Colonic mucosa (tissue), 4 donors: ENCODE results near the gene HSF2BP. TPM values are rescaled to one million over a fixed set of nuclear protein-coding genes. Genes with fewer than 3 reads are reported as not detected.

ENCODE experiments used
- DNase-seq: peaks from one replicate; pipeline ENCODE4 v3.0.0-alpha.2; 2020
- H3K27ac ChIP-seq: fragments of 200-600 bp; one replicate; pipeline ENCODE4 v1.8.0; 2021
- H3K27me3 ChIP-seq: fragments of 200-600 bp; one replicate; pipeline ENCODE4 v1.8.0; 2021
- H3K36me3 ChIP-seq: fragments of 200-600 bp; one replicate; pipeline ENCODE4 v1.8.0; 2021
- H3K4me1 ChIP-seq: fragments of 200-600 bp; one replicate; pipeline ENCODE4 v1.8.0; 2021; ENCODE audit warnings: mild to moderate bottlenecking
- H3K4me3 ChIP-seq: fragments of 200-600 bp; one replicate; pipeline ENCODE4 v1.8.0; 2021
- H3K9ac ChIP-seq, 2 donors: one replicate each; pipeline ENCODE4 v1.7.0; 2013; ENCODE audit warnings: control low read depth in 2 of 2, low read depth in 2 of 2, low read length in 2 of 2
- H3K9me3 ChIP-seq: fragments of 200-600 bp; one replicate; pipeline ENCODE4 v1.8.0; 2021
- intact Hi-C: fragments of 100-400 bp; cut with DNase I; formaldehyde crosslinking; loops from one replicate; pipeline ENCODE4 v1.14.1; 2022
- total RNA-seq, 2 donors: library from RNA; stranded (reverse); fragmentation: NEBNext Ultra II Directional in 1 of 2; extraction: Animal tissue kit (Norgen Biotek cat#: 25700) in 1 of 2; gene quantifications; one replicate each; pipeline ENCODE4 v1.2.1, GENCODE V29; 2021
- TF ChIP-seq, protein P1 (sequence below): fragments of 200-600 bp; IDR thresholded peaks from one replicate; pipeline ENCODE4 v1.8.0; 2022; ENCODE audit warnings: antibody characterized with exemption, mild to moderate bottlenecking
- donor health status: healthy.
- donor health status: DM: no; HTN: no; CAD: no.
- donor health status: DM: no; HTN: no; CAD: no.

Gene HSF2BP
- total RNA-seq, 2 donors from 2014 or later = 0.45 TPM; not detected in 1

DNA sequence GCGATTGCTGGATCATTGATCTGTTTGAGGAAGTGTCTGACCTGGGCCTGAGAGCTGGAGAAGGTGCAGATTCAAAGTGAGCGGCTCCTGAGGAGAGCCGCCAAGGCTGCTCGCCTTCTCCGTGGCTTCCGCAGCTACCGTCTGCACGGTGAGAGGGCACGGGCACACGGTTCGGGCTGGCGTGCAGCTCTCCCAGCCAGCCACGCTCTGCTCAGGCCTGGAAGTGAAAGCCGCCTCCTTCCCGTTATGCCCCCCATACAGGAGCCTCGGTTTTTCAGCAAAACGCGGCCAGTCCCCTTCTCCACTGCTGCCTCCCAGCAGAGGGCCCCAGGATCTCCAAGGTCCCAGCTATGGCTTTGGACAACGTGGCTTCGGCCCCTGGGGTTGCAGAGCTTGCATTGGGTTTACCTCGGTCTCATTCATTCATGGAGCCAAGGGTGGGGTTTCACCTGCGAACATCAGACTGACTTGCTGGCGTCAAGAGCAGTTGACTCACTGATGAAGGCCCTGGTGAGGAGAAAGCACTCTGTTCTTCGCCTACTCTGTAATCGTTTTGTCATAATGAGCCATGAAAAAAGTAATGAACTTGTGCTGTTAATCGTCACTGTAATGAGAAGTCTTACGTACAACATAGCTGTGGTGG lies 35.3 kb upstream of the HSF2BP start:
- no peaks in the 10 kb centered on the region for H3K36me3 ChIP-seq
- no peaks in the 10 kb centered on the region for H3K9me3 ChIP-seq
- no peaks in the 10 kb centered on the region for H3K27me3 ChIP-seq
- no peak overlapping the region for H3K9ac ChIP-seq
- TF ChIP-seq, protein P1, sequence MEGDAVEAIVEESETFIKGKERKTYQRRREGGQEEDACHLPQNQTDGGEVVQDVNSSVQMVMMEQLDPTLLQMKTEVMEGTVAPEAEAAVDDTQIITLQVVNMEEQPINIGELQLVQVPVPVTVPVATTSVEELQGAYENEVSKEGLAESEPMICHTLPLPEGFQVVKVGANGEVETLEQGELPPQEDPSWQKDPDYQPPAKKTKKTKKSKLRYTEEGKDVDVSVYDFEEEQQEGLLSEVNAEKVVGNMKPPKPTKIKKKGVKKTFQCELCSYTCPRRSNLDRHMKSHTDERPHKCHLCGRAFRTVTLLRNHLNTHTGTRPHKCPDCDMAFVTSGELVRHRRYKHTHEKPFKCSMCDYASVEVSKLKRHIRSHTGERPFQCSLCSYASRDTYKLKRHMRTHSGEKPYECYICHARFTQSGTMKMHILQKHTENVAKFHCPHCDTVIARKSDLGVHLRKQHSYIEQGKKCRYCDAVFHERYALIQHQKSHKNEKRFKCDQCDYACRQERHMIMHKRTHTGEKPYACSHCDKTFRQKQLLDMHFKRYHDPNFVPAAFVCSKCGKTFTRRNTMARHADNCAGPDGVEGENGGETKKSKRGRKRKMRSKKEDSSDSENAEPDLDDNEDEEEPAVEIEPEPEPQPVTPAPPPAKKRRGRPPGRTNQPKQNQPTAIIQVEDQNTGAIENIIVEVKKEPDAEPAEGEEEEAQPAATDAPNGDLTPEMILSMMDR = no peak
- no peak overlapping the region for H3K27ac ChIP-seq
- DNase-seq = no peak
- H3K4me1 ChIP-seq = no peaks in the 10 kb centered on the region
- intact Hi-C loops = no loop called here
- H3K4me3 ChIP-seq = no peak overlapping the region

DNA sequence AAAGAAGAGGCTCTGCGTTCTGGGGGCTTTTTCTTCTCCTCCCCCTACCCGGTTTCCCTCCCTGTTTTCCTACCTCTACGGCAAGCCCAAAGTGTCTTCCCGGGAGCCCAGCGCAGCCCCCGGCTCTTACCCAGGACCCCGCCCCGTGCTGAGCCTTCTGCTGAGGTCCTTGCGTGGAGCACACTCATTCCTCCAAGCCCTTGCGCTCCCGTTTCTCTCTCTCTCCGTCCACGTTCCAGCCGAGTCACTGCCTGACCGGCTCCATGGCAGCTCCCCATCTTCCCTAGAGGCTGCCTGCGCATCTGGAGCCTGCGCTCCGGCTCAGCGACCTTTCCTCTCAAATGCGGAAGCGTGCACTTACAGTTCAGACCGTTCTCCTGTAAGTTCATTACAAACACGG lies 34.7 kb upstream of the HSF2BP start:
- no peaks in the 10 kb centered on the region for H3K36me3 ChIP-seq

DNA sequence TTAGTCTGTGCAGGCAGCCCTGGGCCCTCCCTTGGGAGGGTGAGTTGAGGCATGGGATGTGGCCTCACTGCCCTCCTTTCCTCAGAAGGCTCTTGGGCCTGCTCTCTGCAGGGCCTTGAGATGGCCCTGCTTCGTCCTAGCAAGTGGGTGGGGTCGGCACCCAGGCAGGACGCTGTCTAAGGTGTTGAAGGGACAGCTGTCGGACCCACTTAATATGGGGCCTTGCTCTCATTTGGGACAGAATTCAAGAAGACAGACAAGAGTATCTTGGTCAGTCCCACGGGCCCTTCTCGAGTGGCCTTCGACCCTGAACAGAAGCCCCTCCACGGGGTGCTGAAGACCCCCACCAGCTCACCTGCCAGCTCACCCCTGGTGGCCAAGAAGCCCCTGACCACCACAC lies 33.7 kb upstream of the HSF2BP start:
- Histone ChIP-seq H3K9me3 (no peaks in the 10 kb centered on the region), H3K4me1 (no peaks in the 10 kb centered on the region), H3K27ac (no peak overlapping the region), H3K27me3 (no peaks in the 10 kb centered on the region), H3K36me3 (no peaks in the 10 kb centered on the region), H3K9ac (no peak overlapping the region), H3K4me3 (no peak overlapping the region)
- intact Hi-C loops = no loop called here
- TF ChIP-seq, protein P1 = no peak
- no peak for DNase-seq

More for the DNA sequence above, 34.7 kb upstream of the HSF2BP start:
- no peak overlapping the region for H3K4me3 ChIP-seq
- H3K9me3 ChIP-seq = no peaks in the 10 kb centered on the region
- no peaks in the 10 kb centered on the region for H3K27me3 ChIP-seq
- intact Hi-C loops = no loop called here
- no peaks in the 10 kb centered on the region for H3K4me1 ChIP-seq
- H3K27ac ChIP-seq = no peak overlapping the region
- no peak overlapping the region for H3K9ac ChIP-seq
- TF ChIP-seq, protein P1 = no peak
- DNase-seq = no peak

DNA sequence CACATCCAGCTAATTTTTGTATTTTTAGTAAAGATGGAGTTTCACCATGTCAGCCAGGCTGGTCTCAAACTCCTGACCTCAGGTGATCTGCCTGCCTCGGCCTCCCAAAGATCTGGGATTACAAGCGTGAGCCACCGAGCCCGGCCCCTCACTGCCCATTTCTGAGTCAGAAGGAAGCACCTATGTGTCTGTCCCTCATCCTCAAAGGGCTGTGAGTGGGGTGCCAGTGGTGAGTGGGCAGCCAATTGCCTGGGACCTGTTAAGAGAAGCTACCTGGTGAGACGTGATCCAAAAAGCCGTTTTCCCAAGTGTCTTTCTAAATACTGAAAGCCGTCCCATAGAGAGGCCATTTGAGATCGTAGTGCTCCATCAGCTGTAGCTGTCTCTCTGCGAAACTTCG lies 32.5 kb upstream of the HSF2BP start:
- Histone ChIP-seq H3K9ac (no peak overlapping the region), H3K36me3 (peaks cover 5% of the 10 kb centered on the region), H3K4me1 (no peaks in the 10 kb centered on the region), H3K4me3 (no peak overlapping the region), H3K9me3 (no peaks in the 10 kb centered on the region), H3K27ac (no peak overlapping the region), H3K27me3 (no peaks in the 10 kb centered on the region)
- intact Hi-C loops = no loop called here
- no peak for DNase-seq
- TF ChIP-seq, protein P1 = no peak

DNA sequence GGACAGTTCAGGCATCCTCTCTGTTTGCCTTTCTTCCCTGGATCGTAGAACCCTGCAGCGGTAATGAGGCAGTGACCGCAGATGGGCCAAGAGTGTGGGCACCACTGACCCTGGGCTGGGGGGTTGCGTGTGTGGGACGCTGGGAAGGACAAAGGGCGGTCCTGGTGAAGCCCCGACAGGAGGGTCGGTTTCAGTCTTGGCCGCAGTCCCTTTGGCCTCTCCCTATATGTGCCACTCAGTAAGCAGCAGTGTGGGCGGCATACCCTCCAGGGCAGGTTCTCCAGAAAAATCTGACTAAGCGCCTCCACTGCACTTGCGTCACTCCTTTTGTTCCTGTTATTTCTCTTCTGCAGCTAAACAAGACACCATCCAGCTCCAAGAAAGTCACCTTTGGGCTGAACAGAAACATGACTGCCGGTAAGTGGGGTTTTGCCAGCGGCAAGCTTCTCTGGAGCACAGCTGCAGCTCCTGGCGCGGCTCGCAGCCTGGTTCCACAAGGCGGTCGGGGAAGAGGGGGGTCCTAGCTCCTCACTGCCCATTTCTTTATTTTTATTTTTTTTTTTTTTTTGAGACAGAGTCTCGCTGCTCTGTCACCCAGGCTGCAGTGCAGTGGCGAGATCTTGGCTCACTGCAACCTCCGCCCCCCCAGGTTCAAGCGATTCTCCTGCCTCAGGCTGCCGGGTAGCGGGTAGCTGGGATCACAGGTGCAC lies 32.0 kb upstream of the HSF2BP start:
- Histone ChIP-seq H3K9ac (no peak overlapping the region), H3K4me1 (no peaks in the 10 kb centered on the region), H3K36me3 (peaks cover 8% of the 10 kb centered on the region), H3K27ac (no peak overlapping the region), H3K27me3 (no peaks in the 10 kb centered on the region), H3K4me3 (no peak overlapping the region), H3K9me3 (no peaks in the 10 kb centered on the region)
- no peak for DNase-seq
- intact Hi-C loops = no loop called here
- TF ChIP-seq, protein P1 = no peak
